HG03064 (cell line): ENCODE data around the gene DHRS11.
"Not testable (repeated sequence)": the region's sequence is repeated elsewhere in the genome, so short reads cannot be mapped to it uniquely, and the experiment has no call there.

ENCODE experiments used
- ATAC-seq: cut with Tn5 transposase; IDR thresholded peaks from one replicate; pipeline ENCODE4 v1.9.1; 2021; ENCODE audit warnings: low read depth; ENCODE audit not compliant: unreplicated experiment

The DHRS11 gene

GRCh38 chr17:36592716-36593321 lies 1.1 kb downstream of the DHRS11 start:
- ATAC-seq = no peak

GRCh38 chr17:36593656-36594316 lies 2.1 kb downstream of the DHRS11 start:
- no peak for ATAC-seq

- no peak for ATAC-seq
Observed at GRCh38 chr17:36594626-36595401, 3.1 kb downstream of the DHRS11 start.

- no peak for ATAC-seq
Observed at GRCh38 chr17:36597226-36597625, 5.5 kb downstream of the DHRS11 start.

GRCh38 chr17:36597866-36598777 lies 6.4 kb downstream of the DHRS11 start:
- no peak for ATAC-seq

GRCh38 chr17:36598951-36599401 lies 7.3 kb downstream of the DHRS11 start:
- no peak for ATAC-seq

GRCh38 chr17:36599546-36600250 lies 8.0 kb downstream of the DHRS11 start:
- no peak for ATAC-seq

GRCh38 chr17:36600465-36600864 lies 8.8 kb downstream of the DHRS11 start:
- no peak for ATAC-seq

- no peak for ATAC-seq
Observed at GRCh38 chr17:36600936-36601302, 9.2 kb downstream of the DHRS11 start.

- ATAC-seq = no peak
Observed at GRCh38 chr17:36601303-36602029, 9.8 kb downstream of the DHRS11 start, which contains the start of gene MRM1. TSS of gene MRM1 (plus strand) at chr17:36601583. CDS start at chr17:36601811, 228 bp downstream.

GRCh38 chr17:36602030-36602748 lies 10.5 kb downstream of the DHRS11 start:
- ATAC-seq = no peak

GRCh38 chr17:36602924-36603384 lies 11.3 kb downstream of the DHRS11 start:
- no peak for ATAC-seq

GRCh38 chr17:36605028-36605427 lies 13.3 kb downstream of the DHRS11 start:
- not testable (repeated sequence) for ATAC-seq

- no peak for ATAC-seq
Observed at GRCh38 chr17:36608280-36608679, 16.6 kb downstream of the DHRS11 start.

- ATAC-seq = no peak
Observed at GRCh38 chr17:36608794-36609497, 17.3 kb downstream of the DHRS11 start.

- no peak for ATAC-seq
Observed at GRCh38 chr17:36609498-36609862, 17.8 kb downstream of the DHRS11 start.

- no peak for ATAC-seq
Observed at GRCh38 chr17:36610474-36610873, 18.8 kb downstream of the DHRS11 start.
